Progenitor cell of endocrine pancreas (in vitro differentiated cells): ENCODE measurements around the gene GRHL1. TPM values are rescaled to one million over a fixed set of nuclear protein-coding genes. Genes with fewer than 3 reads are reported as not detected.

Experiments used
- DNase-seq: peaks from one replicate; pipeline ENCODE4 v3.0.0; 2021; ENCODE audit warnings: low spot score; ENCODE audit not compliant: unreplicated experiment
- H3K27ac Mint-ChIP-seq: 2 replicates; pipeline ENCODE4 v1.8.0; 2021; ENCODE audit warnings: mild to moderate bottlenecking, moderate library complexity, mixed read lengths
- H3K27me3 Mint-ChIP-seq: 2 replicates; pipeline ENCODE4 v1.8.0; 2021; ENCODE audit warnings: mixed read lengths
- H3K36me3 Mint-ChIP-seq: 2 replicates; pipeline ENCODE4 v1.8.0; 2022; ENCODE audit warnings: mixed read lengths; ENCODE audit not compliant: insufficient read depth
- H3K4me1 Mint-ChIP-seq: 2 replicates; pipeline ENCODE4 v1.8.0; 2021; ENCODE audit warnings: low read depth, mixed read lengths
- H3K4me3 Mint-ChIP-seq: 2 replicates; pipeline ENCODE4 v1.8.0; 2021; ENCODE audit warnings: low read depth, mild to moderate bottlenecking, moderate library complexity, mixed read lengths
- H3K9me3 Mint-ChIP-seq: 2 replicates; pipeline ENCODE4 v1.8.0; 2021; ENCODE audit warnings: low read depth, mixed read lengths
- CTCF ChIP-seq: fragments of 200-600 bp; sonication (generic); IDR thresholded peaks from one replicate; pipeline ENCODE4 v1.5.0; 2021; ENCODE audit warnings: antibody characterized with exemption, mild to moderate bottlenecking; ENCODE audit not compliant: unreplicated experiment
- total RNA-seq: library from RNA; stranded (reverse); gene quantifications from 2 replicates; pipeline ENCODE4 v1.2.1, GENCODE V29; 2021

The GRHL1 gene
- total RNA-seq, 1 donor from 2014 or later, result 13.4 TPM

GRCh38 chr2:9990736-9991135 is 39.2 kb downstream of the GRHL1 start:
- H3K4me3 Mint-ChIP-seq, result no peak overlapping the region
- TF ChIP-seq CTCF, result no peak
- H3K27me3 Mint-ChIP-seq, result no peaks in the 10 kb centered on the region
- no peaks in the 10 kb centered on the region for H3K9me3 Mint-ChIP-seq
- no peak overlapping the region for H3K27ac Mint-ChIP-seq
- no peak for DNase-seq
- H3K36me3 Mint-ChIP-seq, result peaks cover 15% of the 10 kb centered on the region
- no peaks in the 10 kb centered on the region for H3K4me1 Mint-ChIP-seq

- Mint-ChIP-seq H3K4me3 (no peak overlapping the region), H3K36me3 (peaks cover 20% of the 10 kb centered on the region), H3K4me1 (no peaks in the 10 kb centered on the region), H3K27me3 (no peaks in the 10 kb centered on the region), H3K9me3 (no peaks in the 10 kb centered on the region), H3K27ac (no peak overlapping the region)
- no peak for DNase-seq
- no peak for TF ChIP-seq CTCF
These were observed 39.7 kb downstream of the GRHL1 start for GRCh38 chr2:9991221-9991620.

GRCh38 chr2:9991829-9992273 is 40.4 kb downstream of the GRHL1 start:
- no peaks in the 10 kb centered on the region for H3K4me1 Mint-ChIP-seq
- H3K36me3 Mint-ChIP-seq, result peaks cover 23% of the 10 kb centered on the region
- no peaks in the 10 kb centered on the region for H3K9me3 Mint-ChIP-seq
- H3K27ac Mint-ChIP-seq, result no peak overlapping the region
- no peak for TF ChIP-seq CTCF
- no peak overlapping the region for H3K4me3 Mint-ChIP-seq
- no peak for DNase-seq
- H3K27me3 Mint-ChIP-seq, result no peaks in the 10 kb centered on the region

- no peak for DNase-seq
- Mint-ChIP-seq H3K27me3 (no peaks in the 10 kb centered on the region), H3K27ac (no peak overlapping the region), H3K4me3 (no peak overlapping the region), H3K9me3 (no peaks in the 10 kb centered on the region), H3K4me1 (no peaks in the 10 kb centered on the region), H3K36me3 (peaks cover 25% of the 10 kb centered on the region)
- no peak for TF ChIP-seq CTCF
These were observed 41.1 kb downstream of the GRHL1 start for GRCh38 chr2:9992427-9993187.

GRCh38 chr2:9993488-9994165 is 42.1 kb downstream of the GRHL1 start:
- Mint-ChIP-seq H3K4me3 (no peak overlapping the region), H3K27me3 (no peaks in the 10 kb centered on the region), H3K4me1 (no peaks in the 10 kb centered on the region), H3K36me3 (peaks cover 27% of the 10 kb centered on the region), H3K27ac (no peak overlapping the region), H3K9me3 (no peaks in the 10 kb centered on the region)
- no peak for DNase-seq
- no peak for TF ChIP-seq CTCF
